ENCODE data around the gene NF1.
"Not testable (repeated sequence)": the region's sequence is repeated elsewhere in the genome, so short reads cannot be mapped to it uniquely, and the experiment has no call there.

The NF1 gene

DNA sequence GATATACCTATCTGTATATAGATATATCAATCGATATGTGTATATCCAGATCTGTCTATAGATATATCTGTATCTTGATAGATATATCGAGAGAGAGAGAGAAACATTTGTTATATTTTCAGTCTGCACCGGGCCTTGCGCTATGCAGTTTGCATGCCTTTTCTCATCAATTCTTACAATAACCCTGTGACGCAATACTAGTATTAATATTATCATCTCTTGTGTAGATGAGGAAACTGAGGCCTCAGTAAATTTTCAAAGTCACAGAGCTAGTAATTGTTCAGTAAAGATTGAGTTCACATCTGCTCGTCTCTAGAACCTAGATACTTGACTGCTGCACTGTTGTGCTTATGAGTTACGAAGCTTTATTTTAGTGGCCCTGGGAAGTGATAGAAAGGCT, 77.6 kb downstream of the NF1 start:
- DNase-seq (ENCODE audit: low read depth in 2 of 3, low spot score in 2 of 3), result no peak

DNA sequence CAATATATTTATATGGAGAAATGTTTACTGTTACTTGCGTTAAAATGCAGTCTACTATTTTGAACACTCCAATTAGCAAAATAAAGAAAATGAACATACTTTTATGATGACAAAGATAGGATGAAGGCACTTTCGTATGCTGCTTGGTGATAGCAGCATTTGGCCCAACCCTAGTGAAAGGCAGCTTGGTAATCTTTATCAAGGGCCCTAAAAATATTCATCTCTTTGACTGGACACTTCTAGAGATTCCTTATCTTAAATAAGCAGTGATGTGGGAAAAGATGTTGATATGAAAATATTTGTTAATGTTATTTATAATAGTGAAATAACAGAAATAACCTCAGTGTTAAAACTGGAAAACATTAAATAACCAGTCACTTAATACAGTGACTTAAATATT, 79.4 kb downstream of the NF1 start:
- no peak for DNase-seq (ENCODE audit: low read depth in 2 of 3, low spot score in 2 of 3)

- no peak for DNase-seq (ENCODE audit: low read depth in 2 of 3, low spot score in 2 of 3)
Observed at GRCh38 chr17:31175237-31175636, 80.5 kb downstream of the NF1 start.

DNA sequence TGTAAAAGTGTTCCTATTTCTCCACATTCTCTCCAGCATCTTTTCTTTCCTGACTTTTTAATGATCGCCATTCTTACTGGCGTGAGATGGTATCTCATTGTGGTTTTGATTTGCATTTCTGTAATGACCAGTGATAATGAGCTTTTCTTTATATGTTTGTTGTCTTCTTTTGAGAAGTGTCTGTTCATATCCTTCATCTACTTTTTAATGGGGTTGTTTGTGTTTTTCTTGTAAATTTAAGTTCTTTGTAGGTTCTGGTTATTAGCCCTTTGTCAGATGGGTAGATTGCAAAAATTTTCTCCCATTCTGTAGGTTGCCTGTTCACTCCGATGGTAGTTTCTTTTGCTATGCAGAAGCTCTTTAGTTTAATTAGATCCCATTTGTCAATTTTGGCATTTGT, 81.4 kb downstream of the NF1 start:
- DNase-seq (ENCODE audit: low read depth in 2 of 3, low spot score in 2 of 3), result not testable (repeated sequence)

- DNase-seq (ENCODE audit: low read depth in 2 of 3, low spot score in 2 of 3), result not testable (repeated sequence)
Observed at GRCh38 chr17:31178951-31179350, 84.2 kb downstream of the NF1 start.

GRCh38 chr17:31195305-31195704, 100.5 kb downstream of the NF1 start:
- DNase-seq (ENCODE audit: low read depth in 2 of 3, low spot score in 2 of 3), result no peak

DNA sequence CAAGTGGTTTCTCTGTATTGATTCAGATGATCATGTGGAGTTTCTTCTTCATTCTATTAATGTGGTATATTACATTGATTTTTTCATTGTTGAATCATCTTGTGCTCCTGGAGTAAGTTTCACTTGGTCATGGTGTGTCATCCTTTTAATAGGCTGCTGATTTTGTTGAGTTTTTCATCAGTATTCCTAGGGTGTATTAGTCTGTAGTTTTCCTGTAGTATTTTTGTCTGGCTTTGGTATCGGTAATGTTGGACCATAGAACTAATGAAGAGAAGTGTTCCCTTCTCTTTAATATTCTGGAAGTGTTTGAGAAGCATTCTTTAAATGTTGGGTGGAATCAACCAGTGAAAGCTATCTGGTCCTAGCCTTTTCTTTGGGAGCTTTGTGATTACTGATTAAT, 103.2 kb downstream of the NF1 start:
- DNase-seq (ENCODE audit: low read depth in 2 of 3, low spot score in 2 of 3), result no peak

DNA sequence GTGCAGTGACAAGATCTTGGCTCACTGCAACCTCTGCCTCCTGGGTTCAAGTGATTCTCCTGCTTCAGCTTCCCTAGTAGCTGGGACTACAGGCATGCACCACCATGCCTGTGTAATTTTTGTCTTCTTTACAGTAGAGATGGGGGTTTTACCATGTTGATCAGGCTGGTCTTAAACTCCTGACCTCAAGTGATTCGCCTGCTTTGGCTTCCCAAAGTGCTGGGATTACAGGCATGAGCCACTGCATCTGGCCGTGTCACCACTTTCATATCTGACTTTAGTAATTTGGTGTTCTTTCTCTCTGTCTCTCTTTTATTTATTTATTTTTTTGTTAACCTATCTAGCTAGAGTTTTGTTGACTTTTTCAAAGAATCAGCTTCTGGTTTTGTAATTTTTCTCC, 103.9 kb downstream of the NF1 start:
- not testable (repeated sequence) for DNase-seq (ENCODE audit: low read depth in 2 of 3, low spot score in 2 of 3)

GRCh38 chr17:31200287-31200686, 105.5 kb downstream of the NF1 start:
- DNase-seq (ENCODE audit: low read depth in 2 of 3, low spot score in 2 of 3), result no peak

DNA sequence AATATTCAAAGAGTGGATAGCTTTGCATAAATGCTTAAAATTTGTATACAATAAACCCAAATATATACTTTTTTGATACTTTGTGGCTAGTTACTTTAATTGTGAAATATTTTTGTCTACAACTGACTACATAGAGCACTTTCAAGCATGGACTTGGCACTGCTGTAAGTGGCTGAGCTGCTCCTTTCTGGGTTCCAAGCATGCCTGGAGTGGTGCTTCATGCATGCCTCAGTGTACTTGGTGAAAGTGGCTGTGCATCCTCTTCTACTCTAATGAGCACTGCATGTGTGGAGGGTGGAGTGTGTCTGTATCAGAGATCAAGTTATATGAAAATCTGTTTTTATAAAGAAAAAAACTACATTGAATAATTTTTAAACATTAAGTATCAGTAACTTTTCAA, 108.2 kb downstream of the NF1 start:
- no peak for DNase-seq (ENCODE audit: low read depth in 2 of 3, low spot score in 2 of 3)

- no peak for DNase-seq (ENCODE audit: low read depth in 2 of 3, low spot score in 2 of 3)
Observed at GRCh38 chr17:31211352-31212012, 116.7 kb downstream of the NF1 start.

DNA sequence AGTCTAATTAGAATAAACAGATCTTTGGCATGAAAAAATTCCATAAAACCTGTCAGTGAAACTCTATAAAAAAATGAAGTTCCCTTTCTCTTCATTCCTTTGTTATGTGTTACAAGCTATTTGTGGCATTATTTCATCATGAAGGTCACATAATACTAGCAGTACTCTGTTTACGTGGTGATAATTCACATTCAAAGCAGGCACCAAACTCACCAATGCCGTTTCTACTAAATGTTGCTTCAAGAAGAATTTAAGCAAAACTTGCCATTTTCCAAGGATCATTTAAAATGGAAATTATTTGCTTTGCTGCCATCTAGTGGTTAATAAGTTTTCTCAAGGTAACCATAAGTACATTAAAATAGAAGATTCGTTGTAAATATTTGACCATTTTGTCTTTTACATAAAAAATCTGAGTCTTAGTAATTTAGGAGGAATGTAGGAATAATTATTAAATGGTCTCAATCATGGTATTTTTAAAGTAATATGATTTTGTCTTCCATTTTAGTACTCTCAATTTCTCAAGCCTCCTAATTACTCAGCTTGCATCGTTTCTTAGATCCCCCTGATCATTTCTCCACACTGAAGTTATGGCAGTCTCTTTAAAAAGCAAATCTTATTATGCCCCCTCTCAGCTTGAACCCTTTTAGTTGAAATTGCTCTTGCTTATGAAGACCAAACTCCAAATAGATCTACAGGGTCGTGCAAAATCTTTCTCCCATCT, 121.4 kb downstream of the NF1 start:
- DNase-seq (ENCODE audit: low read depth in 2 of 3, low spot score in 2 of 3), result no peak

DNA sequence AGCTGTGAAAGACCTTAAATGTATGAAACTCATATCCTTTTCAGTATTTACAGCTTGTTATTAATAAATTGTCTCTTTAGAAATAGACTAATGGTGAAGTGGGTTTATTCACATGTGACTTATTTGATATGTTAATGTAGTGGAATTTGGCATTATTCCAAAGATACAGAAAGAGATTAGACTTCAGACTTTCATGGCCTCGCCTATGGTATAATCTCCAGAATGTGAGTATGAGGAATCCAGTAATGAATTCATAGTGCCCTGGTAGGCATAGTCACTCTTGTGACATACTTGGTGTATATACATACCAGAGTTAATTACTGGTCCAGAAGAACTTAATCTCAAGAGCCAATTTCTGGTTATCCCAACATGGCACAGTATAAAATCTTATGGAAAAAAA, 129.6 kb downstream of the NF1 start:
- DNase-seq (ENCODE audit: low read depth in 2 of 3, low spot score in 2 of 3), result no peak

- DNase-seq (ENCODE audit: low read depth in 2 of 3, low spot score in 2 of 3), result no peak
Observed at GRCh38 chr17:31225831-31226230, 131.1 kb downstream of the NF1 start.

DNA sequence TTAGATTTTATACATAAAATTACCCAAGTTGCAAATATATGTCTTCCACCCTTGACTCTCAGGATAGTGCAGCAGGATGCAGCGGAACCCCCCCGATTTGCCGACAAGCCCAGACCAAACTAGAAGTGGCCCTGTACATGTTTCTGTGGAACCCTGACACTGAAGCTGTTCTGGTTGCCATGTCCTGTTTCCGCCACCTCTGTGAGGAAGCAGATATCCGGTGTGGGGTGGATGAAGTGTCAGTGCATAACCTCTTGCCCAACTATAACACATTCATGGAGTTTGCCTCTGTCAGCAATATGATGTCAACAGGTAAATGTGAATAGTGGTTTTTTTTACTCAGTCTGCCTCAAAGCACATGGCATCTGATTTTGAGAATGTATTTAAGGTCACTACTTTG, 131.6 kb downstream of the NF1 start:
- no peak for DNase-seq (ENCODE audit: low read depth in 2 of 3, low spot score in 2 of 3)

DNA sequence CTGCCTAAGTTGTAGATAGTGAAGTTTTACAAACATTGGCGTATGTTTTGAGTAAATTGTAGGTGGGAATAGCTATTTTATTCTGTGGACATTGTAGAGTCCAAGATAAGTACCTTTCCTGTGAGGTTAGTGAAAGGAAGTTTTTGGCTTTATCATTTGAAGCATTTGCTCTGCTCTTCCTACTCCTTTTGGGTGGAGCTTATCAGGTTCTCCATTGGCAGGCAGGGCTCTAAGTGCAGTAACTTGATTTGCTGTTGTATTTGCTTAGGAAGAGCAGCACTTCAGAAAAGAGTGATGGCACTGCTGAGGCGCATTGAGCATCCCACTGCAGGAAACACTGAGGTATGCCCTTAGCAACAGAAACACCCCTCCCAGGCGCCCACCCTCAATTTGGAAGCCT, 132.2 kb downstream of the NF1 start:
- DNase-seq (ENCODE audit: low read depth in 2 of 3, low spot score in 2 of 3), result no peak

DNA sequence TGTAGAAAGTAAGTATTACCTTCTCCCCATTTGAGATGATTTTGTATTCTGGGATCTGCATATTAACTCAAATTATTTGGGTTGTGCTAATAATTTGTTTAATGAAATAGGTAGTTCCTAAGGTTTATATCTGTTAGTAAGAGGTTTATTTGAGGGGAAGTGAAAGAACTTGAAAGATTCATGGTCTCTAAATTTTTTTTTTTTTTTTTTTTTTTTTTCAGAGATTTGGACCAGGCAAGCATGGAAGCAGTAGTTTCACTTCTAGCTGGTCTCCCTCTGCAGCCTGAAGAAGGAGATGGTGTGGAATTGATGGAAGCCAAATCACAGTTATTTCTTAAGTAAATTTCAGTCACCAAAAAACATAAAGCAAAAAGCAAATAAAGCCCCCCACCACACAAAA, 137.1 kb downstream of the NF1 start:
- no peak for DNase-seq (ENCODE audit: low read depth in 2 of 3, low spot score in 2 of 3)

- DNase-seq (ENCODE audit: low read depth in 2 of 3, low spot score in 2 of 3), result no peak
Observed at GRCh38 chr17:31235110-31235509, 140.3 kb downstream of the NF1 start.

GRCh38 chr17:31236137-31236536, 141.4 kb downstream of the NF1 start:
- no peak for DNase-seq (ENCODE audit: low read depth in 2 of 3, low spot score in 2 of 3)

- DNase-seq (ENCODE audit: low read depth in 2 of 3, low spot score in 2 of 3), result no peak
Observed at GRCh38 chr17:31236712-31237111, 141.9 kb downstream of the NF1 start.

DNA sequence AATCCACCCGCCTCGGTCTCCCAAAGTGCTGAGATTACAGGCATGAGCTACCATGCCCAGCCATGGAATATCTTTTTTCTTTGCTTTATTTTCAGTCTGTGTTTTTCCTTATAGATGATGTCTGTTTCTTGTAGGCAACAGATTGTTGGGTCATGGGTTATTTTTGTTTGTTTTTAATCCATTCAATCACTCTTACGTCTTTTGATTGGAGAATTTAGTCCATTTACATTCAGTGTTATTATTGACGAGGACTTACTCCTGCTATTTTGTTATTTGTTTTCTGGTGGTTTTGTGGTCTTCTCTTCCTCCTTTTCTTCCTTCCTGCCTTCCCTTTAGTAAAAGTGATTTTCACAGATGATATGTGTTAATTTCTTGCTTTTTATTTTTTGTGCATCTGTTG, 146.3 kb downstream of the NF1 start:
- no peak for DNase-seq (ENCODE audit: low read depth in 2 of 3, low spot score in 2 of 3)

DNA sequence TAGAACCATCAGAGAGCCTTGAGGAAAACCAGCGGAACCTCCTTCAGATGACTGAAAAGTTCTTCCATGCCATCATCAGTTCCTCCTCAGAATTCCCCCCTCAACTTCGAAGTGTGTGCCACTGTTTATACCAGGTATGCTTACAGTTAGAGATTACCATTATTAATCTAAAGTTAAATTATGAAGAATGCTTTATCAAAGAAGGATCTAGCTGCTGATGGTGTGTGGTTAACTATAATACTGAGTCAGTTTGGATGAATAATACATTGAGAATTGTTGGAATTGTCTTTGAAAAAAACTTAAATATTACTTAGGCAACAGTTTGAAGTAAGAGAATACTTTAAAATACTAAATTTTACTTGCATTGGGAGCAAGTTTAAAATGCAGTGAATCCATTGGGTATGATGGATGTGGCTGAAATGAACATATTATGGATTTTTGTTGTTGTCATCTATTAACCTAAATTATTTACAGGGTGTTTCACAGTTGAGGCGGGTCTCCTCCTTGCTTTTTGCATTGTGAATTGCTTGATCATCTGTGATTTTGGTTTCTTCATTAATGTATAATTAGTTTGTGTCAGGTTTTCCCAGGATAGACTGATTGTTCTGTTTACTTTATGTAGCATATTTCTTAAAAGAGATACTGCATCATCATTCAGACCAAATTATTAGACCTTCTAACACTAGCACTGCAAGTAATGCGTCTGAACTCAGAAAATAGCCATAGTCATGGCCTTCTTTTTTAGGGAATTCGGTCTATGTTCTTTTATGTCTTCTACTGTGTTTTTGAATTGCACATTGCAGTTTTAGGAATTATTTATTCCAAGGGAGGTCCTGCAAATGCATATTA, 154.4 kb downstream of the NF1 start:
- DNase-seq (ENCODE audit: low read depth in 2 of 3, low spot score in 2 of 3), result no peak

Data from activated CD8-positive, alpha-beta memory T cell treated with anti-CD3 and anti-CD28 coated beads for 48 hours (primary cell).